HepG2 (cell line): ENCODE measurements around the gene SENP7. TPM values are rescaled to one million over a fixed set of nuclear protein-coding genes. Genes with fewer than 3 reads are reported as not detected.

Experiments used
- CSRNP2 ChIP-seq: sonication (generic); formaldehyde crosslinking; conservative IDR thresholded peaks from 2 replicates; pipeline ENCODE4 v1.8.0; 2022; ENCODE audit warnings: low read depth, missing genetic modification reagents
- HDAC6 ChIP-seq: fragments of 200-600 bp; sonication (generic); IDR thresholded peaks from 2 replicates; pipeline ENCODE4 v1.7.0; 2017; ENCODE audit warnings: mild to moderate bottlenecking, antibody characterized with exemption, low read length, low read depth
- IRF9 ChIP-seq: sonication (generic); formaldehyde crosslinking; IDR thresholded peaks from 2 replicates; pipeline ENCODE4 v1.8.0; 2022; ENCODE audit warnings: missing genetic modification reagents, mild to moderate bottlenecking, borderline replicate concordance
- KLF13 ChIP-seq: sonication (generic); formaldehyde crosslinking; IDR thresholded peaks from 2 replicates; pipeline ENCODE4 v1.4.0; 2020; ENCODE audit warnings: mild to moderate bottlenecking, missing genetic modification reagents
- MATR3 ChIP-seq: sonication (generic); formaldehyde crosslinking; IDR thresholded peaks from 2 replicates; pipeline ENCODE4 v1.4.0; 2020; ENCODE audit warnings: missing genetic modification reagents
- NKX3-1 ChIP-seq: sonication (generic); formaldehyde crosslinking; IDR thresholded peaks from 2 replicates; pipeline ENCODE4 v1.5.0; 2020; ENCODE audit warnings: missing genetic modification reagents
- NR2C2 ChIP-seq: sonication (generic); formaldehyde crosslinking; IDR thresholded peaks from 2 replicates; pipeline ENCODE4 v1.4.0; 2020; ENCODE audit warnings: missing genetic modification reagents, mild to moderate bottlenecking, moderate library complexity, borderline replicate concordance
- NR3C1 ChIP-seq: sonication (generic); formaldehyde crosslinking; IDR thresholded peaks from 2 replicates; pipeline ENCODE4 v1.4.0; 2020; ENCODE audit warnings: missing genetic modification reagents
- SP140L ChIP-seq: sonication (generic); formaldehyde crosslinking; IDR thresholded peaks from 2 replicates; pipeline ENCODE4 v1.4.0; 2020; ENCODE audit warnings: missing genetic modification reagents, borderline replicate concordance
- SRSF4 ChIP-seq: fragments of 200-400 bp; formaldehyde crosslinking; IDR thresholded peaks from one replicate; pipeline ENCODE4 v1.6.1; 2018; ENCODE audit warnings: mild to moderate bottlenecking, low read depth, low read length, moderate library complexity; ENCODE audit not compliant: poor library complexity, severe bottlenecking
- TEAD3 ChIP-seq: optimal IDR thresholded peaks from 2 replicates; pipeline ENCODE3; 2016; ENCODE audit warnings: borderline replicate concordance
- TP53 ChIP-seq: sonication (generic); formaldehyde crosslinking; conservative IDR thresholded peaks from 2 replicates; pipeline ENCODE4 v1.4.0; 2020; ENCODE audit warnings: missing genetic modification reagents
- ZBTB33 ChIP-seq: sonication (generic); formaldehyde crosslinking; IDR thresholded peaks from 2 replicates; pipeline ENCODE4 v1.4.0; 2020; ENCODE audit warnings: missing genetic modification reagents
- ZGPAT ChIP-seq: IDR thresholded peaks from 2 replicates; pipeline ENCODE4 v1.6.1; 2016; ENCODE audit warnings: mild to moderate bottlenecking
- ZNF331 ChIP-seq: sonication (generic); formaldehyde crosslinking; IDR thresholded peaks from 2 replicates; pipeline ENCODE4 v1.4.0; 2020; ENCODE audit warnings: missing genetic modification reagents
- ZNF350 ChIP-seq: sonication (generic); formaldehyde crosslinking; IDR thresholded peaks from 2 replicates; pipeline ENCODE4 v1.4.0; 2020; ENCODE audit warnings: mild to moderate bottlenecking, low read depth, missing genetic modification reagents, borderline replicate concordance
- ZNF558 ChIP-seq: sonication (generic); formaldehyde crosslinking; IDR thresholded peaks from 2 replicates; pipeline ENCODE4 v1.9.0; 2022; ENCODE audit warnings: mild to moderate bottlenecking, missing genetic modification reagents, borderline replicate concordance
- ZNF678 ChIP-seq: sonication (generic); formaldehyde crosslinking; IDR thresholded peaks from 2 replicates; pipeline ENCODE4 v1.4.0; 2020; ENCODE audit warnings: mild to moderate bottlenecking, missing genetic modification reagents
- ZNF746 ChIP-seq: sonication (generic); formaldehyde crosslinking; IDR thresholded peaks from 2 replicates; pipeline ENCODE4 v1.8.0; 2022; ENCODE audit warnings: mild to moderate bottlenecking, missing genetic modification reagents
- ZNF800 ChIP-seq: sonication (generic); formaldehyde crosslinking; IDR thresholded peaks from 2 replicates; pipeline ENCODE4 v1.4.0; 2020; ENCODE audit warnings: missing genetic modification reagents
- ZNF891 ChIP-seq: sonication (generic); formaldehyde crosslinking; IDR thresholded peaks from 2 replicates; pipeline ENCODE4 v1.5.0; 2020; ENCODE audit warnings: mild to moderate bottlenecking, missing genetic modification reagents
- ZSCAN21 ChIP-seq: sonication (generic); formaldehyde crosslinking; IDR thresholded peaks from 2 replicates; pipeline ENCODE4 v1.8.0; 2022; ENCODE audit warnings: mild to moderate bottlenecking, missing genetic modification reagents, moderate library complexity, borderline replicate concordance
- polyA plus RNA-seq, 8 experiments: library from polyadenylated mRNA; depleted of rRNA in 3 of 8; stranded (reverse) in 7 of 8; unstranded in 1 of 8; fragments of >200 nt; fragmentation: Illumina TruSeq in 4 of 8; extraction: Trizol in 4 of 8; gene quantifications; 2 replicates each; pipeline versions ENCODE4 v1.2.1 to v1.2.3, GENCODE V29; 2011 to 2016; ENCODE audit warnings: low read depth in 4 of 8, missing spikeins in 1 of 8, mixed read lengths in 1 of 8; ENCODE audit not compliant: insufficient read depth in 1 of 8
- total RNA-seq, 5 experiments: library from RNA; depleted of rRNA; stranded (reverse); fragments of >200 nt; fragmentation: Illumina TruSeq; extraction: Trizol; gene quantifications; 2 replicates each; pipeline ENCODE4 v1.2.3, GENCODE V29; 2016; ENCODE audit warnings: low read depth in 1 of 5

The SENP7 gene
- total and polyA plus RNA-seq, 2 of the 13 experiments (the other 11 are each of a cell fraction or from before 2014, with no cell fraction given) = 9.1 to 10.3 TPM

- TF ChIP-seq HDAC6 = no peak
- no peak; the same call in 1 of the 2 replicates for TF ChIP-seq ZSCAN21
- no peak for TF ChIP-seq SRSF4
- no peak for TF ChIP-seq ZNF678
- no peak for TF ChIP-seq ZBTB33
- no peak for TF ChIP-seq KLF13 (CRISPR knock-in tag)
- no peak; the same call in 1 of the 2 replicates for TF ChIP-seq IRF9 (CRISPR knock-in tag)
- peak; percentile 37; the same call in 1 of the 2 replicates for TF ChIP-seq NR2C2
- TF ChIP-seq ZNF746 = 0 out of 2 replicates have a peak, but pooled peaks have one; percentile 32
- TF ChIP-seq ZNF558 = no peak; the same call in 1 of the 2 replicates
- peak; percentile 65; the same call in 1 of the 2 replicates for TF ChIP-seq ZNF350 (CRISPR knock-in tag)
- TF ChIP-seq CSRNP2 (CRISPR knock-in tag) = no peak
- TF ChIP-seq ZNF800 (CRISPR knock-in tag) = no peak
- peak; percentile 51 for TF ChIP-seq TEAD3 (CRISPR knock-in tag)
- 0 out of 2 replicates have a peak, but pooled peaks have one; percentile 48 for TF ChIP-seq NKX3-1 (CRISPR knock-in tag)
- no peak for TF ChIP-seq ZNF331 (CRISPR knock-in tag)
- no peak for TF ChIP-seq MATR3
- TF ChIP-seq TP53 = no peak
- peak; percentile 48; the same call in 1 of the 2 replicates for TF ChIP-seq ZGPAT (CRISPR knock-in tag)
- no peak for TF ChIP-seq ZNF891 (CRISPR knock-in tag)
- TF ChIP-seq SP140L = 0 out of 2 replicates have a peak, but pooled peaks have one; percentile 70
- TF ChIP-seq NR3C1 (CRISPR knock-in tag) = no peak
Observed at GRCh38 chr3:101561630-101562328, 48.8 kb upstream of the SENP7 start, which contains the start of gene TRMT10C (continued).
